Activated effector memory CD4-positive, alpha-beta T cell treated with anti-CD3 and anti-CD28 coated beads, Interleukin-2, amount 50 U/mL, for 16 hours (primary cell): ENCODE measurements around the gene BAG5.
A peak's percentile ranks its signal among the peaks of the same experiment; 100 is the strongest.

Source experiments
- DNase-seq: peaks from one replicate; pipeline ENCODE4 v3.0.0-alpha.2; 2020

The BAG5 gene

DNA sequence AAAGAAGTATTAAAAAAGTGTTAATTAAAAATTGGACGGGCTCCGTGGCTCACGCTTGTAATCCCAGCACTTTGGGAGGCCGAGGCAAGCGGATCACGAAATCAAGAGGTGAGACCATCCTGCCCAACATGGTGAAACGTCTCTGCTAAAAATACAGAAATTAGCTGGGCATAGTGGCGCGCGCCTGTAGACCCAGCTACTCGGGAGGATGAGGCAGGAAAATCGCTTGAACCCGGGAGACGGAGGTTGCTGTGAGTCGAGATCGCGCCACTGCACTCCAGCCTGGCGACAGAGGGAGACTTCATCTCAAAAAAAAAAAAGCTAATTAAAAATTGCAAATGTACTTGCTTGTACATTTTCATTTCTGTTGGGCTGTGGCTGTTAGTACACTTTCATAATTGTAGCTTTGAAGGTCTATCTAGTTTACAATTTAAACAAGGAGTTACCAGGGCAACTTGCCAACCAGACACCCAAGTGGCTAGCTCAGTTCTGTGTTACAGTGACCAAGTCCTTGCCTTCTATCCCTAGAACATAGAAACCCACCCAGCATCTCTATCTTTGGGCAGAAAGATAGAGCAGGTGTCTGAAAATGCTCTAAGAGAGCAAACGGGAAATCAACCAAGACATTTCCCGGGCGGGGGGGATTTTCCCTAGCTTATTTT is 1.5 kb upstream of the BAG5 start:
- no peak for DNase-seq

DNA sequence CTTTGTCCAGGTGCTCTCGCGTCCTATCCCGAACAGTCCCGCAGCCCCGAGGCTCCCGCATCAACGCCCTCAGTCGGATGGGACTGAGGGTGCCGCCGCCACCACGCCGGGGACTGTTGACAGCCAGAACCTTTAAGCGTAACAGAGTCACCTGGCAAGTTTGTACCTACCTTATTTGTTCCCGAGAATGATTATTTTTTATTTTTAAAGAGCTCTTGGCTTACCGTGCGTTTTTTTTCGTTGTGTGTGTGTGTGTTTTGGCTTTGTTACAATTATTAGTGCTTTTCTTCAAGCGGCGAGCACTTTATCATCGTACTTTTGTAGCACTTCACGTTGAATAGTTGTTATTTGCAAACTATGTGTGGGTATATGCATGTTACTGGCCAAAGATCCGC is 766 bp upstream of the BAG5 start:
- DNase-seq = no peak

- DNase-seq = no peak
These were observed 353 bp downstream of the BAG5 start for GRCh38 chr14:103562179-103562428.

DNA sequence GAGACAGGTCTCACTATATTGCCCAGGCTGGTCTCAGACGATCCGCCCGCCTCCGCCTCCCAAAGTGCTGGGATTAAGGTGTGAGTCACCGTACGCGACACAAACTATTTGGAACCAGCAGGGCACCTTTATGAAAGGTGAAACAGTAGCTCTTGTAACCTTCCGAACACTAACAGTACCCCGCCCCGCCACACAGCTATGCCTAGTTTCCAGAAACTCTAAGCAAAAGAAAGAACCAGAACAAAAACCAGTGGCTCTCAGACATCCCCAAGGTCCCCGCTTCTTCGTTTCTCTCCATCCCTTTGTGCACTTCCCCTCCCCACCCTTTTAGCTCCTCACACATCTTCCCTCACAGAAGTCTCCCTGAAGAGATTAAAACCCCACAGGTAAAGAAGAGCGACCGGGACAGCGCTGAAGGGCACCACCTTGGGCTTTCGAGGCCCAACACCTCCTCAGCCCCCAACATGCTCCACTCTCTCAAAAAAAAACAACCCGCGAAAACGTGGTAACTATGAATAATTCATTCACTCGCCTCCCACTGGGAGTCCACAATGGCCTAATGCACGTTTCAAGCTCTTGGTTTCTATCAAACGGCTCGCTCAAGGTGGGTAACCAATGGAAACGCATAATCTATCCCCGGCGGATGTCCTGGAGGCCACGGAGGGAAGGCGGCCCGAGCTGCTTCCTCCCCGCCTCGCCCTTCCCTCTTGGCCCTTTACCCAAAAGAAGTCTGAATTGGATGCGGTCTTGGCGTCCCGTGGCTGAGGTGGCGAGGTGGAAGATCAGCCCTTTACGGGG is 877 bp downstream of the BAG5 start:
- DNase-seq = peak; percentile 78

DNA sequence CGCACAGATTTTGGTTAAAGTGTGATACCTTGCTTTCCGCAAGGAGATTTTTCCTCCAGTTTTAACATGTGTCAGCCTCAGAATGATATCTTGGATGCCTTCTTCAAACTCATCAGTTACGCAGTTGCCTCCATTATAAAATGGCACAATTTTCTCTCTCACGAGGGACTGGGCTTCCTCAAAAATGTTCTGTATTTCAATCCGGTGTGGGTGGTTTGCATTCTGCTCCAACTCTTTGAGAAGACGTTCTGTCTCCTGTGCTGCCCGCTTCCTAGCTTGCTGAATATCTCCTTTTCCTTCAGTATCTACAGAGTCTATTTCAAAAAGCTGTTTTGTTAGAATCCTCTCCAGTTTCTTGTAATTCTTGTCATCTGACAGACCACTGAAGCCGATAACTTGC is 1.8 kb downstream of the BAG5 start:
- DNase-seq = no peak

GRCh38 chr14:103559766-103560165 is 2.7 kb downstream of the BAG5 start:
- DNase-seq = no peak

DNA sequence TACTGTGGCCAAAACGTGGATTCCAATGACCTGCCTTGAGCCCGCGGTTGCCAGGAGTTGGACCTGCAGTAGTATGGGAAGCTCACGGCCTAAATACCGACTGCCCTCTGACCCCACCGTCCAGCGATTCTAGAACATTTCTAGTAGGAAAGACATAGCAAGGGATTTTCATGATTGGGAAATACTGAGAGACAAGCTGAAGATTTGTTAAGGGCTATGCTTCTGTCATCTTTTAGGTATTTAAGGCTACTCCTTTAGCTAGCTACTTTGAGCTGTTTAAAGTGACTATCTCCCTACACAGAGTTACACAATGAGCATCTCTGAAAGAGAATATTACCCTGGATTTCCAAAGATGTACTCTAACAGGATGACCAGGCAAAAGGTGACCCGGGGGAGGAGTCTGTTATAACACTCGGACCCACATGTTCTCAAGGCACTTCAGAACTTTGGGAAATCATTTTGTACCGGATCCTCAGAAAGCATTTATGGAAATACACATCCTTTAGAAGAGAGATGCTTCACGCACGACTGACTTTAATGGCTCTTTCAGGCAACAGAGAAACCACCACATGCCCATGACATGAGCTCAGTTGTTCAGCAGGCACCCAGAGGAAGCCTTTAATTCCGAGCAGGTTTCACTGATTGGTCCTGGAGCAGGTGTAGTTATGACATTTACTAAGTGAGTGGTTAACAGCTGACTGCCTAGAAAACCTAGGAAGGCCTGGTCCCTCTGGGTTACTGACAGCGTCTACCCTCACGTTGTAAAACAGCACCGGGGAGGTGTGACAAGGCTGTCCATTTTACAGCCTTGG is 4.2 kb downstream of the BAG5 start:
- no peak for DNase-seq

- DNase-seq = no peak
These were observed 5.3 kb downstream of the BAG5 start for GRCh38 chr14:103556946-103557758.

- no peak for DNase-seq
These were observed 6.7 kb downstream of the BAG5 start for GRCh38 chr14:103555559-103556337.

- no peak for DNase-seq
These were observed 9.6 kb downstream of the BAG5 start for GRCh38 chr14:103552846-103553210.

DNA sequence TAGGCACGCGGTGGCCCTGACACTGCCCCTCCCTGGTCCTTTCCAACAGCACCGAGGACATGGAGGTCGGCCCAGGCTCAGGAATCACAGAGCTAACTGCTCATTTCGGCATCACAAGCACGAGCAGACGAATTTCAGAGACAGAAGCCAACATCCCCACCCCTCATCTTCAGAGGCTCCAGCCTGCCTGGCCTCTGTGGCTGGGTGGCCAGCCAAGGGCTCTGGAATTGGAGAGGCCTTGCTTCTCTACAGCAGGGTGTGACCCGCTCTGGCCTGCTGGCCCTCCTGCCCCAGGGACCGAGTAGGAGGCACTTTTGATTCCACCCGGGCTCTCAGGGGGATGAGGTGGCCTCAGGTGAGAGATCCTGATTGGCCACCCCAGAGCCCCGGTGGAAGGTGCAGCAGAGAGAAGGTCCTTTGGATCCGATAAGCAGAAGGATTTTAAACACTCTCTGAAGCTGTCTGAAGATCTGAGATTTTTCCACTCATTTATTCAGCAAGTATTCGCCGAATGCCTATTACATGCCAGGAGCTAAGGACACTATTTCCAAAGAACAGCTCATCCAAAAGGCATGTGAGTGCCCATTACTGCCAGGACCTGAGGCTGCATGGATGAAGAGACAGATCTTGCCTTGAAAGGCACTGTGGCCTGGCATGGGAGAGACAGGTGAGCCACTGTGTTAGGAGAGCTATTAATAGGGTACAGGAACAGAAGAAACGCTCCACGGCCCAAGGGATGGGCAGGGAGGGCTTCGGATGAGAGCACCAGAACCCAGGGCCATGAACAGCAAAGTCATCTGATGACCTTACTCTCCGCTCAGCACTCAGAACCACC is 10.2 kb downstream of the BAG5 start:
- no peak for DNase-seq

GRCh38 chr14:103551338-103551762 is 11.1 kb downstream of the BAG5 start:
- DNase-seq = no peak

DNA sequence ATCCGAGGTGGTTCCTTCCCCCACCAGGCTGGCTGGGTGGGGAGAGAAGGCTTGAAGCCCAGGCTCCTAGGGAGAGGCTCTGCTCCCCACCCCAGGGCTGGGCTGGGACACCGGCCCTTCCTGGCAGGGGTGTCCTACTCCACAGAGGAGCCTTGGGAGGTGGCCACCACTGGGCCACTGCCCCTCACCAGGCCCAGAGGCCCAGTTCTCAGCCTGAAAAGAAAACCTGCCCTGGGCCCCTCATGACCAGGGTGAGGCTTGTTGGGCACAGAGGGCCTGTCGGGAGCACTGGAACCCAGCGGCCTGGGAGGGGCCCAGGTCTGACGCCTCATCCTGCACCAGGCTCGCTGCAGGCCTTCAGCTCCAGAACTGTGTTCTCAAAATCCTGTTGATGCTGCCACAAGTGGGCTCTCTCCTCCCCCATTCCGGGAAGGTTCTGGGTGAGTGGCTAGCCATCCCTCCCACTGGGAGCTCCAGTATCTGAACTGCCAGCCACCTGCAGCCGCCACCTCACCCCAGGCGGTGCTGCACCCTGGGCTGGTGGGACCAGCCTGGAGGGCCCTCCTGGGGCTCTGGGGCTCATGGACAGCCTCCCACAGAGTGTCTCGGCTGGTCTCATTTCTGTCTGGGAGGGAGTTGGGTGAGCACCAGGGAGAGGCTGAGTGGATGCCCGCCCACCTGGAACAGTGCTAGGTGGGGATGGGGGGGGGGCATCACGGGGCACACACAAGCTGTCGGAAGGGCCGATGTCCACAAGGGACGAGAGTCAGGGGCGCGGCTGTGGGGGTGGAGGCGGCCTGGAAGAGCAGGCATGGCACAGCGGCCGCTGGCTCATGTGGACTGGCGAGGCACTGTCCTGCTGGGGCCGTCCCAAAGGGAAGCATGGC is 11.8 kb downstream of the BAG5 start:
- no peak for DNase-seq

GRCh38 chr14:103549361-103550311 is 12.8 kb downstream of the BAG5 start:
- DNase-seq = no peak

DNA sequence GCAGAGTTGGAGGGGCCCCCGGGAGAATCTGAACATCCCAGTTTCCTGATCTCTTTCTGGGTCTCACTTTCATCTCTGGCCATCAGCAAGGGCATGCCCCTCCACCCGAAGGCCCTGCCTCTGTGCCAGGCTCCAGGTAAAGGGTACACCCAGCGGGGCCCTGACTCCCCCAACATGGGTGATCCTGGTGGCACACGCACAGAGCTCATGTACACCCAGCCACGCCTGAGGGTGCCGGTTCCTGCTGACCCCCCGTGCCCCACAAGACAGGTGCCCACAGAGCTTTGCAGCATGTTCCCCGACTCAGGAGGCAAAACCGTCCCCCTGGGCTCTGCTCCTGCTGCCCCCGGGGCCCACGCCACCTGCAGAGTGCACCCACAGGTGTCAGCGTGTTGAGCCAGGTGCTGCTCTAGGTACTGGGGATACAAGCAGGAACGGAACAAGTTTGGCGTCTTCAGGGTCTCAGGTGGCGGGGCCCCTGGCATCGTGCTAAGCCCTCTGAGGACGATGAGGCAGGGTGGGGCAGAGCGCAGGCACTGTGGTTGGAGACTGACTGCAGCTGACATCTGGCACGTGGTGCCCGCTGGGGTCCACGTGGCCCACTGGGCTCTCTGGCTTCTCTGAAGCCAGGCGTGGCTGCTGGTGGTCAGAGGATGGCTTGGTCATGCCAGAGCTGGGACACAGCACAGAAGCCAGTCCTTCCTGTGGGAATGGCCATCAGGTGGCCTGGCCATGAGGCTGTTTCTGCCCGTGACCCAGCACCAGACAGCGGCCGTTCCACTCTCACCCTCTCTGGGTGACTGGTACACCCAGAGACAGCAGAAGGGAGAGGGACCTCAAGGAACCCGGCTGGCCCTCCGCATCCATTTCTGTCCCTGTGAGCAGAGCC is 13.8 kb downstream of the BAG5 start:
- no peak for DNase-seq

DNA sequence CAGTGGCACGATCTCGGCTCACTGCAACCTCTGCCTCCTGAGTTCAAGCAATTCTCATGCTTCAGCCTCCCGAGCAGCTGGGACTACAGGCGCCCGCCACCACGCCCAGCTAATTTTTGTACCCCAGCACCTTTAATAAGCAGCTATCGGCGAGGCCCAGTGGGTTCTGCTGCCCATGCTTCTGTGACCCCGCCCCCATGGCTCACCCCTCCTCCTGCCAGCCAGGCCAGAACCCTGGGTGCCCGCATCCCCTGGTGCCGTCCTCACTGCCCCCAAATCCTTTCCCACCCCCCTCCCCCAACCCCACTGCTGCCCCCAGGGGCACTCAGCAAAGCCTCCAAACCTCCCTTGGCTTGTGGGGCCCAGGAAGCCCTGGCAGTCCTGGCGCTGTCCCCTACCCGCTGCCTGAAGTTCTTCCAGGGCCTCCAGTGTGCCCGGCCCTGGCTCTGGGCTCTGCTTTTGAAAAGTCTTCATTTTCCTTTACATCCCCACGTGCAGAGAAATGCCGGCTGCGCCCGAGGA is 14.5 kb downstream of the BAG5 start:
- no peak for DNase-seq

DNA sequence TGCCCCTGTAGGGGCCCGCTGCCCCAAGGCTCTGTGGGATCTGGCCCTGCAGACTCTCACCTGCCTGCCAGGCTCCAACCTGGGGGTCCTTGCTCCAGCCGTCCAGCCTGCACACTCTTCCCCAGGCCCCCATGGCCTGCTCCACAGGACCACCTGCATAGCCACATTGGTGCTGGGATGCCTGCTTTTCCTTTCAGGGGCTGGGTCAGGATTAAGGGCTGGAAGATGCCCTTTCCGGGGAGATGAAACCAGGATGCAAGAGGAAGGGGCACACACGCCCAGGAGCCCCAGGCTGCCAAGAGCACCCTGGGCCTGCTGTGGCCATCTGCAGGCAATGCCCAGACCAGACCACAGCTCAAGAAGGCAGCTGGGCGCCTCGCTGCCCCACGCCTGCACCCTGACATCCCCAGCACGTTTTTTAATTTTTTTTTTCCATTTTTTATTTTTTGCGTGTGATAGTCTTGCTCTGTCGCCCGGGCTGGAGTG is 15.0 kb downstream of the BAG5 start:
- DNase-seq = no peak
